Right atrium auricular region (tissue), 2 donors: ENCODE results near the gene ANKRD29. TPM values are rescaled to one million over a fixed set of nuclear protein-coding genes. Genes with fewer than 3 reads are reported as not detected.

Experiments
- DNase-seq: peaks from one replicate; pipeline ENCODE4 v3.0.0-alpha.2; 2019; ENCODE audit warnings: low spot score
- H3K27ac ChIP-seq, 2 donors: fragments of 200-600 bp; sonication (generic); 1 replicate in 1 of 2; 2 replicates in 1 of 2; pipeline ENCODE4 v1.5.1; 2016 to 2019
- H3K27me3 ChIP-seq, 2 donors: fragments of 200-600 bp; sonication (generic); one replicate each; pipeline versions ENCODE4 v1.5.1 to v1.6.0; 2017 to 2019
- H3K36me3 ChIP-seq: fragments of 200-600 bp; sonication (generic); one replicate; pipeline ENCODE4 v1.5.1; 2016
- H3K4me1 ChIP-seq, 2 donors: fragments of 200-600 bp; sonication (generic); one replicate each; pipeline versions ENCODE4 v1.5.1 to v1.6.0; 2017 to 2019
- H3K4me3 ChIP-seq, 2 donors: fragments of 200-600 bp; sonication (generic); 1 replicate in 1 of 2; 2 replicates in 1 of 2; pipeline ENCODE4 v1.5.1; 2017 to 2019; ENCODE audit warnings: mild to moderate bottlenecking in 1 of 2, moderate library complexity in 1 of 2
- H3K9me3 ChIP-seq, 2 donors: fragments of 200-600 bp; sonication (generic); one replicate each; pipeline ENCODE4 v1.5.1; 2019
- CTCF ChIP-seq, 2 donors: fragments of 200-600 bp; sonication (generic); IDR thresholded peaks; one replicate each; pipeline ENCODE4 v1.5.1; 2019; ENCODE audit warnings: antibody characterized with exemption in 2 of 2
- total RNA-seq, 2 donors: library from RNA; depleted of rRNA; stranded (reverse); fragments of >200 nt; gene quantifications; one replicate each; pipeline ENCODE4 v1.1.0, GENCODE V29; 2016

Gene ANKRD29
- total RNA-seq, 2 donors from 2014 or later = 2.2 to 3.5 TPM

- no peak for DNase-seq
- no peaks in the 10 kb centered on the region for H3K27me3 ChIP-seq
- H3K4me3 ChIP-seq = no peak overlapping the region
- H3K9me3 ChIP-seq = no peaks in the 10 kb centered on the region
- no peak overlapping the region for H3K27ac ChIP-seq
- H3K4me1 ChIP-seq = peaks cover 0 to 10% of the 10 kb centered on the region in 2 donors
- H3K36me3 ChIP-seq = no peaks in the 10 kb centered on the region
- no peak for TF ChIP-seq CTCF (IDR thresholded peaks at IDR 0.05)
Measured at GRCh38 chr18:23648456-23648855, 14.3 kb downstream of the ANKRD29 start.

- no peak overlapping the region for H3K27ac ChIP-seq
- H3K4me1 ChIP-seq = peaks cover 0 to 10% of the 10 kb centered on the region in 2 donors
- no peak overlapping the region for H3K4me3 ChIP-seq
- no peak for DNase-seq
- TF ChIP-seq CTCF (IDR thresholded peaks at IDR 0.05) = no peak
- peaks cover 0 to 8% of the 10 kb centered on the region in 2 donors for H3K9me3 ChIP-seq
- H3K27me3 ChIP-seq = no peaks in the 10 kb centered on the region
- H3K36me3 ChIP-seq = no peaks in the 10 kb centered on the region
Measured at GRCh38 chr18:23646282-23646681, 16.4 kb downstream of the ANKRD29 start.

- H3K9me3 ChIP-seq = peaks cover 0 to 8% of the 10 kb centered on the region in 2 donors
- no peaks in the 10 kb centered on the region for H3K36me3 ChIP-seq
- no peak for TF ChIP-seq CTCF (IDR thresholded peaks at IDR 0.05)
- no peaks in the 10 kb centered on the region for H3K27me3 ChIP-seq
- no peak overlapping the region for H3K4me3 ChIP-seq
- H3K27ac ChIP-seq = no peak overlapping the region
- H3K4me1 ChIP-seq = peaks cover 0 to 10% of the 10 kb centered on the region in 2 donors
- no peak for DNase-seq
Measured at GRCh38 chr18:23645568-23646175, 17.0 kb downstream of the ANKRD29 start.

- Histone ChIP-seq H3K9me3 (peaks cover 0 to 8% of the 10 kb centered on the region in 2 donors), H3K27me3 (no peaks in the 10 kb centered on the region), H3K4me3 (no peak overlapping the region), H3K36me3 (no peaks in the 10 kb centered on the region), H3K4me1 (peaks cover 0 to 3% of the 10 kb centered on the region in 2 donors), H3K27ac (no peak overlapping the region)
- DNase-seq = no peak
- no peak for TF ChIP-seq CTCF (IDR thresholded peaks at IDR 0.05)
Measured at GRCh38 chr18:23643815-23644490, 18.8 kb downstream of the ANKRD29 start.

- Histone ChIP-seq H3K4me1 (no peaks in the 10 kb centered on the region), H3K27ac (no peak overlapping the region), H3K9me3 (peaks cover 0 to 8% of the 10 kb centered on the region in 2 donors), H3K27me3 (no peaks in the 10 kb centered on the region), H3K36me3 (no peaks in the 10 kb centered on the region), H3K4me3 (no peak overlapping the region)
- no peak for DNase-seq
- TF ChIP-seq CTCF (IDR thresholded peaks at IDR 0.05) = no peak
Measured at GRCh38 chr18:23641937-23642666, 20.6 kb downstream of the ANKRD29 start.
